ENCODE results near the gene MACF1. TPM values are rescaled to one million over a fixed set of nuclear protein-coding genes. Genes with fewer than 3 reads are reported as not detected.

The MACF1 gene
- total RNA-seq, 4 donors from 2014 or later = 187 to 436 (median 261) TPM

GRCh38 chr1:39396671-39397070 is 192.2 kb downstream of the MACF1 start:
- peaks cover 4 to 54% (median 13%) of the 10 kb centered on the region in 4 donors for H3K4me1 ChIP-seq
- TF ChIP-seq POLR2A (IDR thresholded peaks at IDR 0.05) (no peak), CTCF (IDR thresholded peaks at IDR 0.05) (no peak)
- H3K27ac ChIP-seq = peak overlapping the region in 1 of 4 donors; percentile 55
- H3K27me3 ChIP-seq = no peaks in the 10 kb centered on the region
- no peaks in the 10 kb centered on the region for H3K9me3 ChIP-seq
- no peak overlapping the region for H3K4me3 ChIP-seq
- no peak for DNase-seq
- H3K36me3 ChIP-seq = no peaks in the 10 kb centered on the region

GRCh38 chr1:39397487-39397886 is 193.0 kb downstream of the MACF1 start:
- H3K36me3 ChIP-seq = no peaks in the 10 kb centered on the region
- no peaks in the 10 kb centered on the region for H3K9me3 ChIP-seq
- no peak for DNase-seq
- H3K4me1 ChIP-seq = peaks cover 4 to 46% (median 11%) of the 10 kb centered on the region in 4 donors
- H3K27me3 ChIP-seq = no peaks in the 10 kb centered on the region
- TF ChIP-seq CTCF (IDR thresholded peaks at IDR 0.05) = no peak
- TF ChIP-seq POLR2A (IDR thresholded peaks at IDR 0.05) = no peak
- peak overlapping the region in 1 of 4 donors; percentile 74 for H3K27ac ChIP-seq
- no peak overlapping the region for H3K4me3 ChIP-seq

- Histone ChIP-seq H3K9me3 (no peaks in the 10 kb centered on the region), H3K27ac (peak overlapping the region; percentile 25 to 74 (median 62)), H3K36me3 (no peaks in the 10 kb centered on the region), H3K27me3 (no peaks in the 10 kb centered on the region), H3K4me1 (peaks cover 4 to 41% (median 11%) of the 10 kb centered on the region in 4 donors), H3K4me3 (no peak overlapping the region)
- TF ChIP-seq POLR2A (IDR thresholded peaks at IDR 0.05) = no peak
- TF ChIP-seq CTCF (IDR thresholded peaks at IDR 0.05) = peak in 3 of 6 experiments; percentile 6 to 27 (median 18)
- DNase-seq = peak in 2 of 3 donors; percentile 58 to 79
Measured at GRCh38 chr1:39398278-39399021, 194.0 kb downstream of the MACF1 start.

GRCh38 chr1:39401106-39401505 is 196.6 kb downstream of the MACF1 start:
- H3K4me1 ChIP-seq = peaks cover 0 to 15% (median 4%) of the 10 kb centered on the region in 4 donors
- H3K27me3 ChIP-seq = no peaks in the 10 kb centered on the region
- no peak for DNase-seq
- H3K9me3 ChIP-seq = no peaks in the 10 kb centered on the region
- H3K27ac ChIP-seq = no peak overlapping the region
- no peaks in the 10 kb centered on the region for H3K36me3 ChIP-seq
- no peak overlapping the region for H3K4me3 ChIP-seq
- TF ChIP-seq CTCF (IDR thresholded peaks at IDR 0.05) (no peak), POLR2A (IDR thresholded peaks at IDR 0.05) (no peak)

GRCh38 chr1:39404876-39405275 is 200.4 kb downstream of the MACF1 start:
- Histone ChIP-seq H3K36me3 (no peaks in the 10 kb centered on the region), H3K4me3 (no peak overlapping the region), H3K4me1 (peaks cover 0 to 22% (median 0%) of the 10 kb centered on the region in 4 donors), H3K27ac (no peak overlapping the region), H3K27me3 (no peaks in the 10 kb centered on the region), H3K9me3 (no peaks in the 10 kb centered on the region)
- no peak for TF ChIP-seq POLR2A (IDR thresholded peaks at IDR 0.05)
- no peak for TF ChIP-seq CTCF (IDR thresholded peaks at IDR 0.05)
- no peak for DNase-seq
